Fibroblast of pulmonary artery (primary cell): Measurements from ENCODE around the gene LDLRAD4.

Experiments used
- DNase-seq: peaks from one replicate; pipeline ENCODE4 v3.0.0-alpha.2; 2010; ENCODE audit warnings: low read depth
- H3K4me3 ChIP-seq: replicated peaks from 2 replicates; pipeline ENCODE4 v1.5.1; 2011; ENCODE audit warnings: low read depth, mild to moderate bottlenecking, control low read depth, low read length, moderate library complexity
- TF ChIP-seq, protein P1 (sequence below): IDR thresholded peaks from 2 replicates; pipeline ENCODE4 v1.5.1; 2011; ENCODE audit warnings: mild to moderate bottlenecking, control low read depth, low read length, inconsistent platforms; ENCODE audit errors: missing control alignments

Gene LDLRAD4

DNA sequence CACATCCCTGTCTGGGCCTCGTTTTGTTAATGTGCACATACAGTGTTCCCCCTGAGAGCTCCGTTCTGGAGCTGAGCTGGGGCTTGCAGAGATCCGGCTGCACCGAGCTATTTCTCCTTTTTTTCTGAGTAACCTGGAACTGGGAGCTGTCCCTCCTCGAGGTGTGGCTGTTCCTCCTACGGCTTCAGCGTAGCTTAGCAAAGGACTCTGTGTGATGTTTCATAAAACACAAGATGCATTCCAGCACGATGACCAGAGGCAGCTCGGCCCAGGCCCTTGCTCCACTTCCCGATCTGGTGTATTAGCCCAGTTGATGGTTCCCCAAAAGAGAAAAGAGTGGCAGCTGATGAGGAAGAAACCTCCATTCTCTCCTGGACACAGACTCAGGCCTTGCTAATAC is 404.8 kb downstream of the LDLRAD4 start:
- DNase-seq = no peak
- H3K4me3 ChIP-seq = no peak overlapping the region
- TF ChIP-seq, protein P1, sequence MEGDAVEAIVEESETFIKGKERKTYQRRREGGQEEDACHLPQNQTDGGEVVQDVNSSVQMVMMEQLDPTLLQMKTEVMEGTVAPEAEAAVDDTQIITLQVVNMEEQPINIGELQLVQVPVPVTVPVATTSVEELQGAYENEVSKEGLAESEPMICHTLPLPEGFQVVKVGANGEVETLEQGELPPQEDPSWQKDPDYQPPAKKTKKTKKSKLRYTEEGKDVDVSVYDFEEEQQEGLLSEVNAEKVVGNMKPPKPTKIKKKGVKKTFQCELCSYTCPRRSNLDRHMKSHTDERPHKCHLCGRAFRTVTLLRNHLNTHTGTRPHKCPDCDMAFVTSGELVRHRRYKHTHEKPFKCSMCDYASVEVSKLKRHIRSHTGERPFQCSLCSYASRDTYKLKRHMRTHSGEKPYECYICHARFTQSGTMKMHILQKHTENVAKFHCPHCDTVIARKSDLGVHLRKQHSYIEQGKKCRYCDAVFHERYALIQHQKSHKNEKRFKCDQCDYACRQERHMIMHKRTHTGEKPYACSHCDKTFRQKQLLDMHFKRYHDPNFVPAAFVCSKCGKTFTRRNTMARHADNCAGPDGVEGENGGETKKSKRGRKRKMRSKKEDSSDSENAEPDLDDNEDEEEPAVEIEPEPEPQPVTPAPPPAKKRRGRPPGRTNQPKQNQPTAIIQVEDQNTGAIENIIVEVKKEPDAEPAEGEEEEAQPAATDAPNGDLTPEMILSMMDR = no peak

DNA sequence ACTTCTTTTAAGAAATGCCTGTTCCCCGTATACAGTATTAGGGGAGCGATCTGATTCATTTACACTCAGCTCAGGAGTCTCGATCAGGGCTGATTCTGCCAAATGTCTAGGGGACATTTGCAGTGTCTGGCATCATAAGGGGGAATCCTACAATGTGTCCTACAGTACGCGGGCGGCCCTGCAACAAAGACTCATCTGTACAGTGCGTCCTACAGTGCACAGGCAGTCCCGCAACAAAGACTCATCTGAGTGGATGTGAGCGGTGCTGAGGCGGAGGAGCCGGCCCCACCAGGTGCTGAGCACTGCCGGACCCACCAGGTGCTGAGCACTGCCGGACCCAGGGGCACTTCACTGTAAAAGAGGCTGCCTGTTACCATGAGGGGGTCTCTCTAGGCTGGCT is 405.3 kb downstream of the LDLRAD4 start:
- TF ChIP-seq, protein P1 = no peak

DNA sequence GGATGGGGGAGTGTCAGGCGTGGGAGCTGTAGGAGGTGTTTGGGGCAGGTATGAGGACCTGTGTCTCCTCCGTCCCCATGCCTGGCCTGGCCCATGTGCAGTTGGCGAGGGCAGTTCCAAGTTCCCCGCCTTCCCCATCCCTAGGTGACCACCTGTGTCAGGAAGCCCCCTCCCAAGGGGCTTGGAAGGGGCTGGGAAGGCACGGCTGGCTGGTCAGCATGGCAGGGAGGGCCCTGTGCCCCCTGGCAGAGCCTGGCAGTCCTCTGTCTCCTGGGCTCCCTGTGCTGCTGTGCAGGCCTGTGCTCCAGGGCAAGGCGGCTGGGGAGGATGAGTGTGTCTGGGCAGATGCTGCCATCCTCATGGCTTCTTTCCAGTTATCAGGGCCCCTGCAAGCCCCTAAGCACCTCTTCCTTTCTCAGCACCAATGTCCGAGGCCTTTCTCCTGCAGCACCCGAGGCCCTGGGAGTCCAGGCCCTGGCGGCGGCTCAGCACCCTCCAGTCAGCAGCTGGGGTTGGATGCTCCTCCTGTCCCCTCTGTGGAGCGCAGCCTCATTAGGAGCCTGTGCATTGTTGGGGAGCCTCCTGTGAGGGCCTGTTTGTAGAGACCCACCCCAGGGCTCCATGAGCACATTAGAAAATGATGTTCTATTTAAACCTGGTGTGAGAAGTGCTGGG is 406.1 kb downstream of the LDLRAD4 start:
- H3K4me3 ChIP-seq = no peak overlapping the region
- TF ChIP-seq, protein P1 = no peak
- DNase-seq = no peak

More for the DNA sequence above, 405.3 kb downstream of the LDLRAD4 start:
- DNase-seq = no peak
- no peak overlapping the region for H3K4me3 ChIP-seq

DNA sequence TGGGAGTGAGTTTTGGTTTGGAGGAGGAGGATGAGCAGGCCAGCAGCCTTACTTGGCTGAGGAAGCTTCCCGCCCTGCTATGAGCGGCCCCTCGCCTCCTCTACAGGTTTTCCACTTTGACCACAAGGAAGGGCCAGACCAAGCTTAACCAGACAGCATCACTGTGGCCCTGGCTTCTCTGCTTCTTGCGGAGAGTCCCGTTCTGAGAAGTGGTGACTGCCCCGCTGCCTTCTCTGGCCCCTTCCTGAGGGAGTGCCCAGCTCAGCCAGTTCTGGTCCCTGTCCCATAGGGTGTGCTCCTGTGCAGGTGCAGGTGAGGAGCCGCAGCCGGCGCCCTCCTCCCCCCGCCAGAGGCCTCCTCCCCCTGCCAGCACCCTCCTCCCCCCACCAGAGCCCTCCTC is 406.8 kb downstream of the LDLRAD4 start:
- TF ChIP-seq, protein P1 = no peak
- no peak overlapping the region for H3K4me3 ChIP-seq
- no peak for DNase-seq

DNA sequence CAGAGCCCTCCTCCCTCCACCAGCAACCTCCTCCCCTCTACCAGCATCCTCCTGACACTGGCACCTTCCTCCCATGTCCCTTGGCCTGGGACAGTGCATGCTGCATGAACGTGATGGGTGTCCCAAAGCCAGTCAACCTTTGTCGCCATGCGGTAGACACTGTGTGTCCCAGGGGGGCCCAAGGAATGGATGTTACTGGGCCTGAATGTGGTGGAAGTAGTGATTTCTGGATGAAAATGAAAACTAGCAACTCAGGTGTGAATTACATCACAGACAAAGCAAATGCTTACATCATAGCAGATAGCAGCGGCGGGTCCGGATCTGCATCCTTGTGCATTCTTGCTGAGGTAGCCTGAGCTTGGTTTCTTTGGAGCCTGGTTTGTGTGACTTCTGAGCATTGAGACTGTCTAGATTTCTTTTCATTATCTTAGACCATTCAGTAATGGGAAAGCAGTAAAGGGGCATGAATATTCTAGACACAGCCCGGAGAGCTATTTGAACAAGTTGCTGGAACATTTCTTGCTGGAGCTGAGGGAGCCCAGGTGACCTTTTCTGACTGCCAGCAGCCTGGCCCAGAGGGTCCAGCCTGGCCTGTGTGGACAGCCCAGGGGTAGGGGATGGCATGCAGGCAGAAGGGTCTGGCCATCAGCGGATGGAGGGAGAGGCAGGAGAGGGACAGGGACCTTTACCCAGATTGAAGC is 407.4 kb downstream of the LDLRAD4 start:
- DNase-seq = no peak
- no peak overlapping the region for H3K4me3 ChIP-seq
- TF ChIP-seq, protein P1 = no peak

DNA sequence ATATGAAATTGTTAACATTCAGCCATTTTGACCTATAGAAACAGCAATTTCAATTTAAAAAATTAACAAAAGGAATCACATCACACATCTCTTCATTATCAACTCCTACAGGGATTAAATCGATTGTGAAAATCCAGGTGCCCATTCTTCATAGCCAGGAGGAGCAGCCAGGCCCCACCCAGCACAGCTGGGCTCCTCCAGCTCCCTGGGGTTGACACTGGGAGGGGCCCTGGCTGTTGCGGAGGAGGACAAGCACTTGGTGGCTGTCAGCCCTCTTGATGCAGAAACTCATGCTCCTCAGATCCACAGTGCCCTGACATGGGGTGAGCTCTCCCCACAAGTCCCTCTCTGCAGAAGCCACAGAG is 408.0 kb downstream of the LDLRAD4 start:
- H3K4me3 ChIP-seq = no peak overlapping the region
- TF ChIP-seq, protein P1 = no peak
- DNase-seq = no peak

DNA sequence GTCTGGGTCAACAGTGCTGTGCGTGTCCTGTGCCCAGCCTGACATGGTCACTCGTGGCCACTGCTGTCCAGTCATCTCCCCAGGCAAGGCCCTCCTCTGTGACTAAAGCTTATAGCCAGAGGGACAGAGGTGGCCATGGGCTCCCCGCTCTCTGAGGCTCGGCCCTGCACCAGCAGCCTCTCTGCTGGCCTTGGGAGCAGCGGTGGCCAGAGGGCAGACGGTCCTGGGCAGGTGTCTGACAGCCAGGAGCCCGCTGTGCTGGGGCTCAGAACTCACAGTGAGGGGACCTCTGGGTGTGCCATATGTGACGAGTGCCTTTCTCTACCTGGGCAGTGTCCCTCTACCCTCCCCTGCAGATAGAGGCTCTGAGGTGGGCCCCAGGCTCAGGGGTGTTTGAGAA is 409.1 kb downstream of the LDLRAD4 start:
- TF ChIP-seq, protein P1 = no peak
- no peak overlapping the region for H3K4me3 ChIP-seq
- no peak for DNase-seq
